Smooth muscle cell (in vitro differentiated cells): ENCODE measurements around the gene UNK. TPM values are rescaled to one million over a fixed set of nuclear protein-coding genes. Genes with fewer than 3 reads are reported as not detected.

Experiments used
- DNase-seq: peaks from one replicate; lab custom pipeline; 2025; ENCODE audit not compliant: unreplicated experiment; lab: John Stamatoyannopoulos, UW
- H2AFZ ChIP-seq: fragments of 200-600 bp; sonication (generic); 2 replicates; pipeline ENCODE4 v1.6.0; 2016; ENCODE audit warnings: antibody characterized with exemption, low read depth, mild to moderate bottlenecking
- H3F3A ChIP-seq: fragments of 200-600 bp; sonication (generic); 2 replicates; pipeline ENCODE4 v1.6.0; 2017; ENCODE audit warnings: antibody characterized with exemption, low read depth
- H3K27ac ChIP-seq: fragments of 200-600 bp; sonication (generic); 2 replicates; pipeline ENCODE4 v1.5.1; 2016; ENCODE audit warnings: low read depth, mild to moderate bottlenecking
- H3K27me3 ChIP-seq: fragments of 200-600 bp; sonication (generic); 2 replicates; pipeline ENCODE4 v1.6.1; 2016; ENCODE audit warnings: low read depth, mild to moderate bottlenecking
- H3K36me3 ChIP-seq: fragments of 200-600 bp; sonication (generic); 2 replicates; pipeline ENCODE4 v1.5.1; 2016; ENCODE audit warnings: low read depth
- H3K4me1 ChIP-seq: fragments of 200-600 bp; sonication (generic); 2 replicates; pipeline ENCODE4 v1.5.1; 2016; ENCODE audit warnings: low read depth
- H3K4me2 ChIP-seq: fragments of 200-600 bp; sonication (generic); 2 replicates; pipeline ENCODE4 v1.6.0; 2016; ENCODE audit warnings: mild to moderate bottlenecking
- H3K4me3 ChIP-seq: fragments of 200-600 bp; sonication (generic); 2 replicates; pipeline ENCODE4 v1.5.1; 2016; ENCODE audit warnings: mild to moderate bottlenecking
- H3K79me2 ChIP-seq: fragments of 200-600 bp; sonication (generic); 2 replicates; pipeline ENCODE4 v1.6.0; 2016; ENCODE audit warnings: low read depth, mild to moderate bottlenecking
- H3K9ac ChIP-seq: fragments of 200-600 bp; sonication (generic); 2 replicates; pipeline ENCODE4 v1.6.0; 2016; ENCODE audit warnings: low read depth
- H3K9me3 ChIP-seq: fragments of 200-600 bp; sonication (generic); replicated peaks from 2 replicates; pipeline ENCODE4 v1.5.1; 2016; ENCODE audit warnings: low read depth
- H4K20me1 ChIP-seq: fragments of 200-600 bp; sonication (generic); 2 replicates; pipeline ENCODE4 v1.6.0; 2016; ENCODE audit warnings: low read depth
- WGBS: methylation state at CpG from one replicate; pipeline ENCODE4 v1.1.7; 2016; ENCODE audit warnings: low lambda C conversion rate; 5-methylcytosine and 5-hydroxymethylcytosine counted together
- polyA plus RNA-seq: library from polyadenylated mRNA; unstranded; fragments of >200 nt; fragmentation: Nextera tagmentation; extraction: Ambion mirVana; gene quantifications from 2 replicates; pipeline ENCODE4 v1.2.1, GENCODE V29; 2016
- total RNA-seq: library from RNA; depleted of rRNA; stranded (reverse); fragments of >200 nt; gene quantifications from 2 replicates; pipeline ENCODE4 v1.2.3, GENCODE V29; 2014
- TF ChIP-seq, protein P1 (sequence below): fragments of 200-600 bp; sonication (generic); IDR thresholded peaks from 2 replicates; pipeline ENCODE4 v1.5.1; 2017; ENCODE audit warnings: borderline replicate concordance, mild to moderate bottlenecking, antibody characterized with exemption; ENCODE audit not compliant: insufficient read depth, poor library complexity, severe bottlenecking

The UNK gene
- total and polyA plus RNA-seq, 2 experiments from 2014 or later: 26.8 to 39.5 TPM

DNA sequence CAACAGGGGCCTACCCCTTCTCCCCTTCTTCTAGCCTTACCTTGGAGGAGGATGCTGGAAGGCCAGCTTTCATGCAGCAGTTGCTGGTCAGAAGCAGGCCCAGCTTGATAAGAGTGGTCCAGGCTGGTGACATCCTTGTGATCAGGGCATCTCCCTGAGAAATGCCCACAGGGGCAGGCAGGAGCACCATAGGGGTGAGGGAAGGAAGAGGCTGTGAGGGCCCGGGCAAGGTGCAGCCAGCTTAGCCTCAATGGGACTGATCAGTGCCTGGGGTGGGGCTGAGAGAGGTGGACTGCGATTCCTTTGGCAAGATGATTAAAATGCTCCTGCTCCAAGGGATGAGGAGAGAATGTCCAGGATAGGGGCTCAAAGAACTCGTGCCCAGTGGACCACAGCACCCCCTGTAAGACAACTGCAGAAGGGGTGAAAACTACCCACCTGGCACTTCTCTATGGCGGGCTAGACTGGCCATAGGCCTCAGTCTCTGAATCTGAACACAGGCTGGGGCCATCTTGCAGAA lies 10.1 kb upstream of the UNK start:
- H3K4me3 ChIP-seq: no peak overlapping the region
- no peak overlapping the region for H3K9ac ChIP-seq
- H3K4me2 ChIP-seq: no peak overlapping the region
- H2AFZ ChIP-seq: no peak overlapping the region
- peaks cover 29% of the 10 kb centered on the region for H3F3A ChIP-seq
- no peak overlapping the region for H3K27ac ChIP-seq
- no peaks in the 10 kb centered on the region for H3K27me3 ChIP-seq
- peaks cover 23% of the 10 kb centered on the region for H3K79me2 ChIP-seq
- peaks cover 47% of the 10 kb centered on the region for H4K20me1 ChIP-seq
- 90% methylated on average over 4 of the region's 4 CpGs for WGBS
- no peak for DNase-seq
- H3K4me1 ChIP-seq: peaks cover 10% of the 10 kb centered on the region
- H3K36me3 ChIP-seq: no peaks in the 10 kb centered on the region
- TF ChIP-seq, protein P1, sequence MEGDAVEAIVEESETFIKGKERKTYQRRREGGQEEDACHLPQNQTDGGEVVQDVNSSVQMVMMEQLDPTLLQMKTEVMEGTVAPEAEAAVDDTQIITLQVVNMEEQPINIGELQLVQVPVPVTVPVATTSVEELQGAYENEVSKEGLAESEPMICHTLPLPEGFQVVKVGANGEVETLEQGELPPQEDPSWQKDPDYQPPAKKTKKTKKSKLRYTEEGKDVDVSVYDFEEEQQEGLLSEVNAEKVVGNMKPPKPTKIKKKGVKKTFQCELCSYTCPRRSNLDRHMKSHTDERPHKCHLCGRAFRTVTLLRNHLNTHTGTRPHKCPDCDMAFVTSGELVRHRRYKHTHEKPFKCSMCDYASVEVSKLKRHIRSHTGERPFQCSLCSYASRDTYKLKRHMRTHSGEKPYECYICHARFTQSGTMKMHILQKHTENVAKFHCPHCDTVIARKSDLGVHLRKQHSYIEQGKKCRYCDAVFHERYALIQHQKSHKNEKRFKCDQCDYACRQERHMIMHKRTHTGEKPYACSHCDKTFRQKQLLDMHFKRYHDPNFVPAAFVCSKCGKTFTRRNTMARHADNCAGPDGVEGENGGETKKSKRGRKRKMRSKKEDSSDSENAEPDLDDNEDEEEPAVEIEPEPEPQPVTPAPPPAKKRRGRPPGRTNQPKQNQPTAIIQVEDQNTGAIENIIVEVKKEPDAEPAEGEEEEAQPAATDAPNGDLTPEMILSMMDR: no peak
- no peaks in the 10 kb centered on the region for H3K9me3 ChIP-seq

DNA sequence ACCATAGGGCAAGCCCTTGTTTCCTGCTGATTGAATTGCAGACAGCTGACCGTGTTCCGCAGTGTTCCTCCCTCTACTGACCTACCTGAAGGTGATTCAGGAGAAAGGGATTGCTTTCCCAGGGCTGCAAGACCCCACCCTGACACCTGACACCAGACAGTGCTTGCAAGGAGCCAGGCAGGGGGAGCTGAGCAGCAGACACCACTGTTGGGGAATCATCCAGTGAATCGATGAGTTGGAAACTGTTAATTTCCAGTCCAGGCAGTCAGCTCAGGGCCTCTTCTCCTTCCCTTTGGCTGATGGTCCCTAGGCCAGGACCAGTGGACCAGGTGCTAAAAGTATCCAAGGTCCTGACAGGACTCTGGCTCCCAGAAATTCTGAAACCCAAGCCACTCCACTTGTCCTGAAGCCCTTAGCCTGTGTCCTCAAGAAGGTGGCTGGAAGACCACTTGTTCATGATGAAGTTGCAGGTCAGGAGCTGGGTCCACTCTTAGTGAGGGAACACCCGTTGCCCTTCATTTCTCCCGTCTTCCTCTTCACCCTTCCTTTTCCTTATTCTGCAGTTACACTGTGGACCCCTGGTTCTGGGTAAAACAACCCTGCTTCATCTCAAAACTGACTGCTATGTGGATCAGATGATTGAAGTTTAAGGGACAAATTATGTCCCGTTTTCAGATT lies 9.5 kb upstream of the UNK start:
- TF ChIP-seq, protein P1: no peak
- peak overlapping the region; percentile 0 for H3K27ac ChIP-seq
- H3K4me2 ChIP-seq: no peak overlapping the region
- no peak for DNase-seq
- no peaks in the 10 kb centered on the region for H3K9me3 ChIP-seq
- H3K36me3 ChIP-seq: no peaks in the 10 kb centered on the region
- H3K27me3 ChIP-seq: no peaks in the 10 kb centered on the region
- H4K20me1 ChIP-seq: peaks cover 47% of the 10 kb centered on the region
- peaks cover 23% of the 10 kb centered on the region for H3K79me2 ChIP-seq
- no peak overlapping the region for H2AFZ ChIP-seq
- no peak overlapping the region for H3K4me3 ChIP-seq
- WGBS: 84% methylated on average over 6 of the region's 6 CpGs
- H3F3A ChIP-seq: peaks cover 29% of the 10 kb centered on the region
- H3K9ac ChIP-seq: no peak overlapping the region
- peaks cover 12% of the 10 kb centered on the region for H3K4me1 ChIP-seq

DNA sequence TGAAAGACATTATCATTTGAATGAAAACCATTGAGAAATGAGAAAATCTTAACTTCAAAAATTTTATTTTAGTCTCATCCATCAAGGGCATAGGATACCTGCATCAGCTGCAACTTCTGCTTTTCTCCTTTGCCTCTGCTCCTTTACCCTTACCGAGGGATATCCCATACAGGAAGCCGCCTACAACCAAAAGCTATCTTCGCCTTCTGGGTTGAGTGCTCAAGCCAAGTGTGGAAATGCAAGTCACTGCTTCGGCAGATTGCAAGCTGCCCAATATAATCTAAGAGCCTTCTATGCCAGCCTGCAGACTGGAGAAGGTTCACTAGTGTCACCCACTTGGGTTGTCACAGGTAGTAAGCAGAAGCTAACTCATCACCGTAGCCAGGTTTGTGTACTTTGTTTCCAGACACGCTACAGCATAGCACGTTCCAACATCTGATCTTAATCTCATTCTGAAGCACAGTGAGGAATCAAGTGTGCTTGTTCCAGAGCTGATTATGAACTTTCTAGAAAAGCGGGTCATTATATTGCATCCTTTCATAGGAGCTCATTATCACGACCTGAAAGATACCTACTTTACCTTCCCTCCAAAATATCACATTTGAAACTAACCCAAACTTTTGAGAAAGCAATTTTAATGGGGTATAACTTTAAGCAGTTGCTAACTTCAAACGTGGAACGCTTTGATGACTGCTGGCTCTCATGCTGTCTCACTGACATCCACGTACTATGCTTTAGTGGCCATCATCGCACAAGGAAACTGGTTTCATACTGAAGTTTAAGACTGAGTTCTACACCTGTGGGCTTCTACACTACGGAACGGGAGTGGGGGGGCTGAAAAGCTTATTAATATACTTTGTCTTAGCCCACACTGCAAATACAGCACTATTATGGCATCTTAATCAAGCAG lies 8.0 kb upstream of the UNK start:
- Histone ChIP-seq H3K9ac (no peak overlapping the region), H3K4me2 (peak overlapping the region; percentile 97), H3K9me3 (no peaks in the 10 kb centered on the region), H3K27ac (peak overlapping the region; percentile 98), H3K36me3 (no peaks in the 10 kb centered on the region), H3K27me3 (no peaks in the 10 kb centered on the region), H3K4me1 (peaks cover 15% of the 10 kb centered on the region), H3K4me3 (peak overlapping the region; percentile 96), H4K20me1 (peaks cover 47% of the 10 kb centered on the region), H3K79me2 (peaks cover 23% of the 10 kb centered on the region), H2AFZ (no peak overlapping the region), H3F3A (peaks cover 29% of the 10 kb centered on the region)
- WGBS: 80% methylated on average over 15 of the region's 15 CpGs
- TF ChIP-seq, protein P1: no peak
- no peak for DNase-seq
